Endothelial cell of umbilical vein (primary cell): ENCODE data around the gene SLC30A3.

Experiments
- CTCF ChIP-seq, 2 donors: IDR thresholded peaks; 1 replicate in 1 of 2; 2 replicates in 1 of 2; pipeline ENCODE4 v1.5.1; 2011; ENCODE audit warnings: low read length in 2 of 2, mild to moderate bottlenecking in 2 of 2, moderate library complexity in 2 of 2, control low read depth in 1 of 2, inconsistent platforms in 1 of 2, low read depth in 1 of 2; ENCODE audit not compliant: insufficient read depth in 1 of 2; ENCODE audit errors: extremely low read depth in 1 of 2
- MAX ChIP-seq: IDR thresholded peaks from 2 replicates; pipeline ENCODE4 v1.6.1; 2011; ENCODE audit not compliant: insufficient read depth, insufficient read length
- POLR2A ChIP-seq: IDR thresholded peaks from 2 replicates; pipeline ENCODE4 v1.6.1; 2012; ENCODE audit warnings: low read depth, mild to moderate bottlenecking, control low read depth, low read length
- POLR2AphosphoS5 ChIP-seq: IDR thresholded peaks from 2 replicates; pipeline ENCODE4 v1.6.1; 2012; ENCODE audit warnings: low read depth, mild to moderate bottlenecking, control low read depth, low read length, moderate library complexity; ENCODE audit not compliant: insufficient read depth

- no peak for TF ChIP-seq CTCF (IDR thresholded peaks at IDR 0.05; ENCODE audit: extremely low read depth in 1 of 2, insufficient read depth in 1 of 2, low read depth in 1 of 2, low read length in 2 of 2)
- no peak for TF ChIP-seq POLR2AphosphoS5
- no peak for TF ChIP-seq POLR2A
- no peak for TF ChIP-seq MAX
Observed at GRCh38 chr2:27306573-27307286, 43.9 kb upstream of the SLC30A3 start.
